A673 (cell line): ENCODE results near the gene ATP2B2. TPM values are rescaled to one million over a fixed set of nuclear protein-coding genes. Genes with fewer than 3 reads are reported as not detected.

ENCODE experiments used
- BruUV-seq: library from RNA; stranded (reverse); fragments of 400-500 nt; replicated peaks from 2 replicates; lab custom pipeline; 2021; lab: Mats Ljungman, UMichigan
- CTCF ChIA-PET: fragments of 300-600 bp; sonication (Branson Sonifier 250); formaldehyde crosslinking; loops from one replicate; lab custom pipeline; 2022; ENCODE audit warnings: antibody characterized with exemption; lab: Charles Lee
- POLR2A ChIA-PET: fragments of 300-600 bp; sonication (Branson Sonifier 250); formaldehyde crosslinking; loops from one replicate; lab custom pipeline; 2022; ENCODE audit warnings: antibody characterized with exemption; ENCODE audit not compliant: low non-redundant PET; lab: Charles Lee
- DNase-seq: peaks from one replicate; pipeline ENCODE4 v3.0.0-alpha.2; 2015; ENCODE audit warnings: low spot score
- H3K27ac ChIP-seq: fragments of 200-600 bp; sonication (generic); 2 replicates; pipeline ENCODE4 v1.5.1; 2016; ENCODE audit warnings: mixed run types, low read depth, mild to moderate bottlenecking, mixed read lengths, antibody characterized with exemption, low read length; ENCODE audit not compliant: poor library complexity, severe bottlenecking
- H3K27me3 ChIP-seq: fragments of 200-600 bp; sonication (generic); replicated peaks from 2 replicates; pipeline ENCODE4 v1.6.1; 2017; ENCODE audit warnings: mixed run types, low read depth, mild to moderate bottlenecking, mixed read lengths, antibody characterized with exemption, low read length; ENCODE audit not compliant: insufficient read depth, poor library complexity
- H3K36me3 ChIP-seq: fragments of 200-600 bp; sonication (generic); 2 replicates; pipeline ENCODE4 v1.6.1; 2016; ENCODE audit warnings: mixed run types, mild to moderate bottlenecking, mixed read lengths, antibody characterized with exemption, low read length; ENCODE audit not compliant: insufficient read depth, poor library complexity, severe bottlenecking
- H3K4me1 ChIP-seq: fragments of 200-600 bp; sonication (generic); 2 replicates; pipeline ENCODE4 v1.6.1; 2017; ENCODE audit warnings: mixed run types, mild to moderate bottlenecking, mixed read lengths, antibody characterized with exemption, low read length; ENCODE audit not compliant: insufficient read depth, poor library complexity, severe bottlenecking
- H3K4me3 ChIP-seq: fragments of 200-600 bp; sonication (generic); 2 replicates; pipeline ENCODE4 v1.5.1; 2016; ENCODE audit warnings: low read depth, mixed run types, mild to moderate bottlenecking, mixed read lengths, low read length; ENCODE audit not compliant: poor library complexity, severe bottlenecking
- H3K9me3 ChIP-seq: fragments of 200-600 bp; sonication (generic); 2 replicates; pipeline ENCODE4 v1.6.1; 2016; ENCODE audit warnings: mixed run types, low read depth, mild to moderate bottlenecking, mixed read lengths, antibody characterized with exemption, low read length; ENCODE audit not compliant: poor library complexity, severe bottlenecking
- EZH2 ChIP-seq: fragments of 200-600 bp; sonication (generic); IDR thresholded peaks from 2 replicates; pipeline ENCODE4 v1.6.1; 2017; ENCODE audit warnings: borderline replicate concordance, low read depth, mild to moderate bottlenecking, mixed read lengths, antibody characterized with exemption, low read length; ENCODE audit not compliant: poor library complexity, severe bottlenecking
- intact Hi-C: fragments of 100-400 bp; cut with micrococcal nuclease; formaldehyde crosslinking; loops from one replicate; pipeline ENCODE4 v1.10.0; 2022; ENCODE audit not compliant: unreplicated experiment
- total RNA-seq: library from RNA; stranded (reverse); gene quantifications from 2 replicates; pipeline ENCODE4 v1.2.3, GENCODE V29; 2021
- TF ChIP-seq, protein P1 (sequence below): fragments of 300-800, 200-600 bp; sonication (generic); conservative IDR thresholded peaks from 2 replicates; pipeline ENCODE4 v1.5.1; 2017; ENCODE audit warnings: low read depth, mild to moderate bottlenecking, antibody characterized with exemption, low read length, moderate library complexity, mixed read lengths

Gene ATP2B2
- total RNA-seq, 1 experiment from 2014 or later: 0.17 TPM

DNA sequence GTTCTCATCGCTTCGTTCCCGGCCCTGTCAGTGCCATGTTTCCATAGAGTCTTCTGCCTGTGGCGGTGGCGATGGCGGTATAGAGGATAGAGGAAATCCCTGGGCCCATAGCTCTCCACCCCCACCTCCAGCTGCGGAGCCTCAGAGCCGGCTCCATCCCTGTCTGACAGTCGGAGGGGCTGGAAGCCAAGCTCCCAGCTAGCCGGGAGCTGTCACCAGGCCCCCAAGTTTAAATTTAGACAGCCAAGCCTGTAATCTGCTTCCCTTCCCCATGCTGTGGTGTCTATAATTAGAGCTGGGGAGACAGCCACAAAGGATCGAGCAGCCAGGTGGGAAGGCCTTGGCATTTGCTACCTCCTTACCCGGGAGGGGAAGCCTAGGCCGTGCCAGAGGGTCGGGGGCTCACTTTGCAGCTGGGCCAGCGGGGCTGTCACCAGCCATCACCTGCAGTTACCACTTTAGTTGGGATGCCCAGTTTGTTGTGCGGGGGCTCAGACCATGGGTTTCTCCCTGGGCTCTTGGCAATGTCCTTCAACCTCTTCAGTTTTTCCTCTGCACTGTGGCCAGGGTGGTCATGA lies 128.1 kb downstream of the ATP2B2 start:
- no TSS peak for BruUV-seq
- H3K27ac ChIP-seq: no peak overlapping the region
- no peaks in the 10 kb centered on the region for H3K9me3 ChIP-seq
- H3K36me3 ChIP-seq: no peaks in the 10 kb centered on the region
- no peak overlapping the region for H3K4me3 ChIP-seq
- H3K27me3 ChIP-seq: no peaks in the 10 kb centered on the region
- ChIA-PET CTCF (no interaction called here), POLR2A (no interaction called here)
- H3K4me1 ChIP-seq: no peaks in the 10 kb centered on the region
- DNase-seq: no peak
- TF ChIP-seq EZH2: no peak
- TF ChIP-seq, protein P1, sequence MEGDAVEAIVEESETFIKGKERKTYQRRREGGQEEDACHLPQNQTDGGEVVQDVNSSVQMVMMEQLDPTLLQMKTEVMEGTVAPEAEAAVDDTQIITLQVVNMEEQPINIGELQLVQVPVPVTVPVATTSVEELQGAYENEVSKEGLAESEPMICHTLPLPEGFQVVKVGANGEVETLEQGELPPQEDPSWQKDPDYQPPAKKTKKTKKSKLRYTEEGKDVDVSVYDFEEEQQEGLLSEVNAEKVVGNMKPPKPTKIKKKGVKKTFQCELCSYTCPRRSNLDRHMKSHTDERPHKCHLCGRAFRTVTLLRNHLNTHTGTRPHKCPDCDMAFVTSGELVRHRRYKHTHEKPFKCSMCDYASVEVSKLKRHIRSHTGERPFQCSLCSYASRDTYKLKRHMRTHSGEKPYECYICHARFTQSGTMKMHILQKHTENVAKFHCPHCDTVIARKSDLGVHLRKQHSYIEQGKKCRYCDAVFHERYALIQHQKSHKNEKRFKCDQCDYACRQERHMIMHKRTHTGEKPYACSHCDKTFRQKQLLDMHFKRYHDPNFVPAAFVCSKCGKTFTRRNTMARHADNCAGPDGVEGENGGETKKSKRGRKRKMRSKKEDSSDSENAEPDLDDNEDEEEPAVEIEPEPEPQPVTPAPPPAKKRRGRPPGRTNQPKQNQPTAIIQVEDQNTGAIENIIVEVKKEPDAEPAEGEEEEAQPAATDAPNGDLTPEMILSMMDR: no peak
- intact Hi-C loops: no loop called here

DNA sequence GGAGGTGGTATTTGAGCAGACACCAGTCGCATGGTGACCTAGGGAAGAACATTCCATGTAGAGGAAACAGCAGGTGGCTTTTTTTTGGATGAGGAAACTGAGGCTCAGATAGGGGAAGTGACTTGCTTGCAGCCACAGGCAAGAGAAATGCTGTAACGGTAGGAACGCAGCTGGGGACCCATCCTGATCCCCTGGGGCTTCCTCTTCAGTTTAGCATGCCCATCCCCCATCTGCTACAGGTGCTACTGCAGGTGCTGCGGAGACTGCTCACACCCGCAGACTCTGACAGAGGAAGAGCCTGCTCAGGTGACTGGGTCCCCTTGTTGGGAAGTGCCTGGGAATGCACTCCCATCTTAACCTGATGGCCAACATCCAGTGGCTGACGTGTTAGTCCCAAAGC lies 129.0 kb downstream of the ATP2B2 start:
- no TSS peak for BruUV-seq
- CTCF ChIA-PET: no interaction called here
- intact Hi-C loops: no loop called here

DNA sequence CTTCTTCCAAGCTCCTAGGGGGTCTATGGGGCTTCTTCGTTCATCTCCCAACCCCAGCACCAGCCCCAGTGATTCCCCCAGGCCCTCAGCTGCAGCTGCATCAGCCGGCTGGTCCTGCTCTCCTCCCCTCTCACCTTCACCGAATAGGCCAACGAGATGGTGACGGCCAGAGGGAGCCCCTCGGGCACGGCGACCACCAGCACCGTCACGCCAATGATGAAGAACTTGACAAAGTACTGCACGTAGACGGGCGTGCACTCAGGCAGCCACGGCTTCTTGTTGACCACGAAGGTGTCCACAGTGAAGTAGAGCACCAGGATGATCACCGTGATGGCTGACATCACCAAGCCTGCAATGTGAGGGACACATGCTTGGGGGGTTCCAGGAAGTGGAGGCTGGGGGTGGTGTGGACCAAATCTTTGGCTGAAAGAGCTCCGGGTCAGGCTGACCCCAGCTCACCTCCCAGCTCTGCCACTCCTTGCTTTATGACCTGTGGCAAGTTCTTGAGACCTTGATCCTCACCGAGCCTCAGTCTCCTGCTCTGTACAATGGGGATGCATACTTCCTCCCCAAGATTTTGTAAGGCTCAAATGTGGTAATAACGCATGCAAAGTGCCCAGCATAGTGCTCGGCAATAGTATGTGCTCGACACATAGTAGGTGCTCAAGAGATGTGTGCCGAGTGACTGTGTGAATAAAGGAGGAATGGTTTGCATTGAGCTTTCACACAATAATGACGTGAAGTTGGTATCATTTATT lies 129.9 kb downstream of the ATP2B2 start:
- no TSS peak for BruUV-seq
- CTCF ChIA-PET: no interaction called here
- Histone ChIP-seq H3K27ac (no peak overlapping the region), H3K36me3 (no peaks in the 10 kb centered on the region), H3K4me3 (no peak overlapping the region), H3K4me1 (no peaks in the 10 kb centered on the region), H3K9me3 (no peaks in the 10 kb centered on the region), H3K27me3 (no peaks in the 10 kb centered on the region)
- POLR2A ChIA-PET: no interaction called here
- DNase-seq: no peak
- TF ChIP-seq, protein P1: no peak
- no peak for TF ChIP-seq EZH2
- intact Hi-C loops: no loop called here

More for the DNA sequence above, 129.0 kb downstream of the ATP2B2 start:
- Histone ChIP-seq H3K36me3 (no peaks in the 10 kb centered on the region), H3K27ac (no peak overlapping the region), H3K9me3 (no peaks in the 10 kb centered on the region), H3K4me1 (no peaks in the 10 kb centered on the region), H3K4me3 (no peak overlapping the region), H3K27me3 (no peaks in the 10 kb centered on the region)
- TF ChIP-seq, protein P1: no peak
- TF ChIP-seq EZH2: no peak
- POLR2A ChIA-PET: no interaction called here
- no peak for DNase-seq
